Measurements from ENCODE around the gene NUCB1.
"Not testable (repeated sequence)": the region's sequence is repeated elsewhere in the genome, so short reads cannot be mapped to it uniquely, and the experiment has no call there.

Gene NUCB1

GRCh38 chr19:48899781-48900476, at the start of gene NUCB1:
Gene NUCB1, plus strand, starts transcription at chr19:48900312. Its CDS starts 485 bp downstream, at chr19:48900797.
- peak; percentile 93 to 97 for DNase-seq

DNA sequence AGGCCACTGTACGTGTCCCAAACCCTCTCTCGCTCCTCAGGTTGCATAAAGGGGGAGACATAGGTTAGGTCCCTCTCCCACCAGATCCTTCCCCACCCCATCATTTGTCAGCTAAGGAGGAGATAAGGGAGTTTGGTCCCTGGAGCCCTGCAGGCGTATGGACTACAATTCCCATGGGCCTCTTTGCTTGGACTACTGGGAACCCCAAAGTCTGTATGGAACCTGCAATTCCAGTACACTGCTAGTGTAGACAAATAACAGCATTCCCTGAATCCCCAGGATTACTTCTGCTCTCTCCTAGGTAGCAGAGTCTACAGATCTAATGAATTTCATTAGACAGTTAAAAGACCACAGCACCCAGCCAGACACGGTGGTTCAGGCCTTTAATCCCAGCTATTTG, 47.8 kb upstream of the NUCB1 start:
- no peak for DNase-seq

- no peak for DNase-seq
These were observed 46.6 kb upstream of the NUCB1 start for GRCh38 chr19:48853483-48853882.

DNA sequence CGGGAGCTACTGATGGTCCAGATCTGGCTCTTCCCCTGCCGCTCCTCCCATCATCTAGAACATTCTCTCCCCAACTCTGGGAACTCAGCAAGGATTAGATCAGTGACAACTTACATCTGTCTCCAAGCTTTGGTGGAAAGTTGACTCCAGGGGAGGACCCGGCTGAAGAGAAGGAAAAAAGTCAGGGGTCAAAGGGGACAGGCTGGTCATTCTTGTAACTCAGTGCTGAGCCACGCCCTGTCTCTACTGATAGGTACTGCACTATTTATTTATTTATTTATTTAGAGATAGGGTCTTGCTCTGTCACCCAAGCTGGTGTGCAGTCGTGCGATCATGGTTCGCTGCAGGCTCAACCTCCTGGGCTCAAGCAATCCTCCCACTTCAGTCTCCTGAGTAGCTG, 46.0 kb upstream of the NUCB1 start:
- no peak for DNase-seq

DNA sequence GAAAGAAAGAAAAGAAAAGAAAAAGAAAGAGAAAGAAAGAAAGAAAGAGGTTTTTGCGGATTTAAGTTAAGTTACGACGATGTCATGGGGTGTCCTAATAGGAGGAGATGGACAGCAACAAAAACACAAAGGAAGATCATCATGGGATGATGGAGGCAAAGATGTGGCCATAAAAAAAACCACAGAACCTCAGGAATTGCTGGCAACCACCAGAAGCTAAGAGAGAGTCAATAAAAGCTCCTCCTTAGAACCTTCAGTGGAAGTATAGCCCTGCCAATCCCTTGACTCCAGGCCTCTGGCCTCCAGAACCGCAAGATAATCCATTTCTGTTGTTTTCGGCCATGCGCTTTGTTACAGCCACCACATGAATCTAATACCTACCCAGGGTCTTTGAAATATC, 43.2 kb upstream of the NUCB1 start:
- no peak for DNase-seq

GRCh38 chr19:48858984-48859710, 41.0 kb upstream of the NUCB1 start:
- no peak for DNase-seq

GRCh38 chr19:48859711-48860572, 40.2 kb upstream of the NUCB1 start:
- no peak for DNase-seq

GRCh38 chr19:48861313-48861712, 38.8 kb upstream of the NUCB1 start:
- no peak for DNase-seq

GRCh38 chr19:48862827-48863226, 37.3 kb upstream of the NUCB1 start:
- no peak for DNase-seq

GRCh38 chr19:48866692-48867091, 33.4 kb upstream of the NUCB1 start:
- no peak for DNase-seq

- DNase-seq = no peak
These were observed 32.9 kb upstream of the NUCB1 start for GRCh38 chr19:48867123-48867745.

GRCh38 chr19:48867746-48868113, 32.4 kb upstream of the NUCB1 start:
- DNase-seq = no peak

- peak; percentile 13 to 15 for DNase-seq
These were observed 31.8 kb upstream of the NUCB1 start, which contains the start of gene PLEKHA4 for GRCh38 chr19:48868114-48868886. Gene PLEKHA4, minus strand, starts transcription at chr19:48868617. Its CDS starts 997 bp downstream, at chr19:48867620.

GRCh38 chr19:48870048-48870447, 30.1 kb upstream of the NUCB1 start:
- no peak for DNase-seq

- DNase-seq = not testable (repeated sequence)
These were observed 28.5 kb upstream of the NUCB1 start for GRCh38 chr19:48871471-48872181.

DNA sequence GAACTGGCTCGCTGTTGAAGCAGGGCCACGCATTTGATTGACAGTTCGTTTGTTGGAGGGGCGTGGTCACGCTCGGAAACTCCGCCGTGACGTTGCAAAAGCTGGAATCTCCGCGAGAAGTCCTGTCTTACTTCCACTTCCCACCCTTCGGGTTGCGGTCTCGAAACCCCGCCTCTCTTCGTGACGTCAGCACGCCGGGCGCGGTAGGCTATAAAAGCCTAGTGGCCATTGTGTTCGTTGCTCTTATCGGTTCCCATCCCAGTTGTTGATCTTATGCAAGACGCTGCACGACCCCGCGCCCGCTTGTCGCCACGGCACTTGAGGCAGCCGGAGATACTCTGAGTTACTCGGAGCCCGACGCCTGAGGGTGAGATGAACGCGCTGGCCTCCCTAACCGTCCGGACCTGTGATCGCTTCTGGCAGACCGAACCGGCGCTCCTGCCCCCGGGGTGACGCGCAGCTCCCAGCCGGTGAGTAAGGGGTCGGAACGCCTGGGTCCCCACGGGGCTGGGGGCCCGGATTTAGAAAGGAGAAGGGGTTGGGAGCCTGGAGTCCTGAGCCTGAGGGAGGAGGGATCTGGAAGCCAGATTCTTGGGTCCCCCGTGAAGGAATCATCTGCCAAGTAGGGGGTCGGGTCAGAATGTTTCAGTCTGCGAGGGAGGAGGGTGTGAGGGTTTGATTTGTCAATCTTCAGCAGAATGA, 27.8 kb upstream of the NUCB1 start, which contains the start of gene PPP1R15A:
Gene PPP1R15A, plus strand, starts transcription at position 240 of the 702 bp plus-strand sequence. CDS start 813 bp downstream, outside the sequence.
- DNase-seq = peak; percentile 91 to 93

DNA sequence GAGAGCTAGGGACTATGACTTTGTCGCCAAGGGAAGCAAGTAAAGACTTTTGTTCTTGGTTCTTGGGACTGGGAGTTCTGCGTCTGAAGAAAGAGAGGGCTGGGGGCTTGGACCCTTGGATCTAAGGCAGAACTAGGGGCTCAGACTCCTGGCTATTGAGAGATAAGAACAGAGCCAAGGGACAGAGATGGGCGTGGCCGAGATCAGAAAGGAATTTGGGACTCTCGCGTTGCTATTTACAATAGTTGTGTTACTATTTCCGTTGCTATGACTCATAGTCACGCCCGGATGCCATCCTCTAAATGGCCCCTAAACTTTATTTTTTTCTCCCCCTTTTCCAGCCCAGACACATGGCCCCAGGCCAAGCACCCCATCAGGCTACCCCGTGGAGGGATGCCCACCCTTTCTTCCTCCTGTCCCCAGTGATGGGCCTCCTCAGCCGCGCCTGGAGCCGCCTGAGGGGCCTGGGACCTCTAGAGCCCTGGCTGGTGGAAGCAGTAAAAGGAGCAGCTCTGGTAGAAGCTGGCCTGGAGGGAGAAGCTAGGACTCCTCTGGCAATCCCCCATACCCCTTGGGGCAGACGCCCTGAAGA, 27.1 kb upstream of the NUCB1 start:
- peak; percentile 87 to 89 for DNase-seq

- no peak for DNase-seq
These were observed 26.4 kb upstream of the NUCB1 start for GRCh38 chr19:48873476-48874302.

Measured in Kasumi-1 (cell line).